Mesendoderm (in vitro differentiated cells): ENCODE results near the gene COG3.

ENCODE experiments used
- DNase-seq: peaks from one replicate; pipeline ENCODE4 v3.0.0; 2013
- H2AK5ac ChIP-seq: 2 replicates; pipeline ENCODE4 v1.6.1; 2013; ENCODE audit warnings: low read length, inconsistent platforms
- H2BK120ac ChIP-seq: 2 replicates; pipeline ENCODE4 v1.6.1; 2013; ENCODE audit warnings: low read depth, mild to moderate bottlenecking, low read length, moderate library complexity, mixed read lengths
- H2BK15ac ChIP-seq: replicated peaks from 2 replicates; pipeline ENCODE4 v1.6.1; 2013; ENCODE audit warnings: low read depth, mild to moderate bottlenecking, moderate library complexity
- H2BK5ac ChIP-seq: 2 replicates; pipeline ENCODE4 v1.6.1; 2013; ENCODE audit warnings: low read length, inconsistent platforms
- H3K18ac ChIP-seq: 2 replicates; pipeline ENCODE4 v1.6.1; 2013; ENCODE audit warnings: mild to moderate bottlenecking, low read length, mixed read lengths
- H3K23ac ChIP-seq: one replicate; pipeline ENCODE4 v1.6.1; 2013; ENCODE audit warnings: low read length
- H3K27ac ChIP-seq: 2 replicates; pipeline ENCODE4 v1.5.1; 2013; ENCODE audit warnings: low read depth, mild to moderate bottlenecking, inconsistent platforms, low read length, moderate library complexity
- H3K27me3 ChIP-seq: 2 replicates; pipeline ENCODE4 v1.6.1; 2013; ENCODE audit warnings: low read length, control low read depth, mild to moderate bottlenecking, inconsistent platforms; ENCODE audit not compliant: insufficient read depth, poor library complexity
- H3K36me3 ChIP-seq: 2 replicates; pipeline ENCODE4 v1.6.1; 2013; ENCODE audit warnings: low read length, inconsistent platforms; ENCODE audit not compliant: control insufficient read depth, insufficient read depth
- H3K4ac ChIP-seq: one replicate; pipeline ENCODE4 v1.6.1; 2013; ENCODE audit warnings: low read depth, mild to moderate bottlenecking, low read length, moderate library complexity
- H3K4me1 ChIP-seq: 2 replicates; pipeline ENCODE4 v1.6.1; 2013; ENCODE audit warnings: low read depth, low read length, inconsistent platforms; ENCODE audit not compliant: control insufficient read depth
- H3K4me2 ChIP-seq: 2 replicates; pipeline ENCODE4 v1.6.1; 2013; ENCODE audit warnings: low read length
- H3K4me3 ChIP-seq: 2 replicates; pipeline ENCODE4 v1.5.1; 2013; ENCODE audit warnings: mild to moderate bottlenecking, low read length
- H3K56ac ChIP-seq: one replicate; pipeline ENCODE4 v1.6.1; 2013; ENCODE audit warnings: low read length
- H3K79me1 ChIP-seq: 2 replicates; pipeline ENCODE4 v1.6.1; 2013; ENCODE audit warnings: low read length, inconsistent platforms
- H3K79me2 ChIP-seq: 2 replicates; pipeline ENCODE4 v1.6.1; 2013; ENCODE audit warnings: mild to moderate bottlenecking, low read length; ENCODE audit not compliant: control insufficient read depth, insufficient read depth
- H3K9ac ChIP-seq: 2 replicates; pipeline ENCODE4 v1.6.1; 2013; ENCODE audit warnings: low read length, inconsistent platforms
- H4K5ac ChIP-seq: one replicate; pipeline ENCODE4 v1.6.1; 2013; ENCODE audit warnings: low read length
- H4K8ac ChIP-seq: one replicate; pipeline ENCODE4 v1.6.1; 2013; ENCODE audit warnings: low read depth, mild to moderate bottlenecking, control low read depth, low read length, moderate library complexity
- WGBS: extraction: QIAGEN DNeasy Blood & Tissue Kit; methylation state at CpG from one replicate; pipeline ENCODE4 v1.1.7; 2013; ENCODE audit warnings: low lambda C conversion rate, missing lambda C conversion rate; ENCODE audit not compliant: insufficient coverage; ENCODE audit errors: extremely low coverage; 5-methylcytosine and 5-hydroxymethylcytosine counted together

COG3 gene

GRCh38 chr13:45511310-45512097, 46.8 kb downstream of the COG3 start:
- Histone ChIP-seq H2BK5ac (no peak overlapping the region), H3K4me2 (no peak overlapping the region), H3K4ac (no peak overlapping the region), H3K9ac (no peak overlapping the region), H3K79me1 (no peaks in the 10 kb centered on the region), H3K4me1 (no peaks in the 10 kb centered on the region), H3K4me3 (no peak overlapping the region), H2BK120ac (no peak overlapping the region), H3K79me2 (no peaks in the 10 kb centered on the region), H3K23ac (no peak overlapping the region), H3K56ac (no peak overlapping the region), H3K27ac (no peak overlapping the region), H4K8ac (no peak overlapping the region), H2AK5ac (no peak overlapping the region), H4K5ac (no peak overlapping the region), H3K18ac (no peak overlapping the region), H2BK15ac (no peak overlapping the region), H3K27me3 (no peaks in the 10 kb centered on the region), H3K36me3 (no peaks in the 10 kb centered on the region)
- no CpG with 5 or more reads among the region's 3 CpGs for WGBS
- DNase-seq: peak; percentile 85

- Histone ChIP-seq H3K36me3 (no peaks in the 10 kb centered on the region), H2BK15ac (no peak overlapping the region), H3K4me1 (no peaks in the 10 kb centered on the region), H3K27ac (no peak overlapping the region), H4K5ac (no peak overlapping the region), H3K4ac (no peak overlapping the region), H2BK5ac (no peak overlapping the region), H3K27me3 (no peaks in the 10 kb centered on the region), H3K23ac (no peak overlapping the region), H3K79me1 (no peaks in the 10 kb centered on the region), H4K8ac (no peak overlapping the region), H3K18ac (no peak overlapping the region), H3K4me2 (no peak overlapping the region), H3K79me2 (no peaks in the 10 kb centered on the region), H2BK120ac (no peak overlapping the region), H3K9ac (no peak overlapping the region), H2AK5ac (no peak overlapping the region), H3K4me3 (no peak overlapping the region), H3K56ac (no peak overlapping the region)
- WGBS: no CpG with 5 or more reads among the region's 1 CpG
- DNase-seq: no peak
Observed at GRCh38 chr13:45512098-45512496, 47.4 kb downstream of the COG3 start.

- Histone ChIP-seq H3K27ac (no peak overlapping the region), H3K23ac (no peak overlapping the region), H3K27me3 (no peaks in the 10 kb centered on the region), H2BK15ac (no peak overlapping the region), H4K8ac (no peak overlapping the region), H2BK5ac (no peak overlapping the region), H2AK5ac (no peak overlapping the region), H4K5ac (no peak overlapping the region), H3K4me1 (no peaks in the 10 kb centered on the region), H3K4me2 (no peak overlapping the region), H3K4me3 (no peak overlapping the region), H3K79me1 (no peaks in the 10 kb centered on the region), H3K4ac (no peak overlapping the region), H2BK120ac (no peak overlapping the region), H3K18ac (no peak overlapping the region), H3K36me3 (no peaks in the 10 kb centered on the region), H3K9ac (no peak overlapping the region), H3K56ac (no peak overlapping the region), H3K79me2 (no peaks in the 10 kb centered on the region)
- WGBS: no CpG with 5 or more reads among the region's 2 CpGs
- no peak for DNase-seq
Observed at GRCh38 chr13:45516757-45517156, 52.0 kb downstream of the COG3 start.

- Histone ChIP-seq H3K4ac (no peak overlapping the region), H2BK5ac (no peak overlapping the region), H3K36me3 (no peaks in the 10 kb centered on the region), H4K8ac (no peak overlapping the region), H3K9ac (no peak overlapping the region), H4K5ac (no peak overlapping the region), H3K79me2 (no peaks in the 10 kb centered on the region), H3K23ac (no peak overlapping the region), H2AK5ac (no peak overlapping the region), H3K4me2 (no peak overlapping the region), H3K27me3 (no peaks in the 10 kb centered on the region), H3K18ac (no peak overlapping the region), H3K4me3 (no peak overlapping the region), H2BK120ac (no peak overlapping the region), H3K79me1 (no peaks in the 10 kb centered on the region), H3K4me1 (no peaks in the 10 kb centered on the region), H3K56ac (no peak overlapping the region), H2BK15ac (no peak overlapping the region), H3K27ac (peak overlapping the region; percentile 66)
- no CpG with 5 or more reads among the region's 4 CpGs for WGBS
- peak; percentile 81 for DNase-seq
Observed at GRCh38 chr13:45518525-45519245, 53.9 kb downstream of the COG3 start.

- no peak overlapping the region for H3K4ac ChIP-seq
- no CpG with 5 or more reads among the region's 4 CpGs for WGBS
- H3K56ac ChIP-seq: no peak overlapping the region
- DNase-seq: no peak
- no peak overlapping the region for H4K5ac ChIP-seq
- no peaks in the 10 kb centered on the region for H3K4me1 ChIP-seq
- H3K18ac ChIP-seq: no peak overlapping the region
- H2BK5ac ChIP-seq: no peak overlapping the region
- H2BK15ac ChIP-seq: no peak overlapping the region
- no peaks in the 10 kb centered on the region for H3K27me3 ChIP-seq
- no peak overlapping the region for H3K9ac ChIP-seq
- H2BK120ac ChIP-seq: no peak overlapping the region
- H4K8ac ChIP-seq: no peak overlapping the region
- H3K79me1 ChIP-seq: no peaks in the 10 kb centered on the region
- no peak overlapping the region for H3K4me2 ChIP-seq
- no peak overlapping the region for H3K23ac ChIP-seq
- H3K4me3 ChIP-seq: no peak overlapping the region
- H3K79me2 ChIP-seq: no peaks in the 10 kb centered on the region
- H3K36me3 ChIP-seq: no peaks in the 10 kb centered on the region
- H2AK5ac ChIP-seq: no peak overlapping the region
- H3K27ac ChIP-seq: no peak overlapping the region
Observed at GRCh38 chr13:45519493-45519892, 54.8 kb downstream of the COG3 start.
